ENCODE measurements around the gene NCS1.

NCS1 gene

DNA sequence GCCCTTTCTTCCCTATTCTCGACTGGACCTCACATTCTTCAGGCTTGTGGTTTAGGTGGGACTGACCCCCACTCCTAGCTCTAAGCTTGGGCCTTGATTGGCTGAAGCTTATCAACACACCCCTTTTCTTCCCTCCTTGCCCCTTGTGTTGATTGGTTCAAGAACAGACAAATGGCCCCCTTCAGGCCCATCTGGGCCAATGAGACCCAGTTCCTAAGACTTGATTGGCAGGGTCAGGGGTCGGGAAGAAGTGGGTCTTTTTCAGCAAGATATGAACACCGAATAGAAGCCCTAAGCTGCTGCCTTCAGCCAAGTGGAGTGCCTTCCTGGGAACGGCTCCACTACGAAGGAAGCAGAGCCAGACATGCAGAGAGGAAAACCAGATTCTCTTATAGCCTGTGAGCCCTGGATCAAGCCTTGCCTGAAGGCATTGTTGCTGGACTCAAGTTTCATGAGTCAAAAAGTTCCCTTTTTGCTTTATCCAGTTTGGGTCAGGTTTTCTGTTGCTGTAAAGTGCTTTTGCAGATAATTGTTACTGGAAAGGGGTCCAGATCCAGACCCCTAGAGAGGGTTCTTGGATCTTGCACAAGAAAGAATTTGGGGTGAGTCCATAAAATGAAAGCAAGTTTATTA lies 22.4 kb upstream of the NCS1 start:
- Histone ChIP-seq H3K9ac (no peak overlapping the region), H3K27me3 (ENCODE audit: control insufficient read depth, insufficient read depth, low read length) (no peaks in the 10 kb centered on the region), H3K4me3 (ENCODE audit: low read depth, low read length) (no peak overlapping the region), H3K9me3 (ENCODE audit: control insufficient read depth, low read length) (no peaks in the 10 kb centered on the region), H2AFZ (no peak overlapping the region), H3K4me1 (no peaks in the 10 kb centered on the region), H3K36me3 (ENCODE audit: control insufficient read depth, insufficient read depth, low read length) (no peaks in the 10 kb centered on the region), H3K79me2 (no peaks in the 10 kb centered on the region), H3K27ac (no peak overlapping the region), H3K4me2 (ENCODE audit: low read length) (no peak overlapping the region)
- TF ChIP-seq, protein P1, sequence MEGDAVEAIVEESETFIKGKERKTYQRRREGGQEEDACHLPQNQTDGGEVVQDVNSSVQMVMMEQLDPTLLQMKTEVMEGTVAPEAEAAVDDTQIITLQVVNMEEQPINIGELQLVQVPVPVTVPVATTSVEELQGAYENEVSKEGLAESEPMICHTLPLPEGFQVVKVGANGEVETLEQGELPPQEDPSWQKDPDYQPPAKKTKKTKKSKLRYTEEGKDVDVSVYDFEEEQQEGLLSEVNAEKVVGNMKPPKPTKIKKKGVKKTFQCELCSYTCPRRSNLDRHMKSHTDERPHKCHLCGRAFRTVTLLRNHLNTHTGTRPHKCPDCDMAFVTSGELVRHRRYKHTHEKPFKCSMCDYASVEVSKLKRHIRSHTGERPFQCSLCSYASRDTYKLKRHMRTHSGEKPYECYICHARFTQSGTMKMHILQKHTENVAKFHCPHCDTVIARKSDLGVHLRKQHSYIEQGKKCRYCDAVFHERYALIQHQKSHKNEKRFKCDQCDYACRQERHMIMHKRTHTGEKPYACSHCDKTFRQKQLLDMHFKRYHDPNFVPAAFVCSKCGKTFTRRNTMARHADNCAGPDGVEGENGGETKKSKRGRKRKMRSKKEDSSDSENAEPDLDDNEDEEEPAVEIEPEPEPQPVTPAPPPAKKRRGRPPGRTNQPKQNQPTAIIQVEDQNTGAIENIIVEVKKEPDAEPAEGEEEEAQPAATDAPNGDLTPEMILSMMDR (IDR thresholded peaks at IDR 0.05), result no peak

DNA sequence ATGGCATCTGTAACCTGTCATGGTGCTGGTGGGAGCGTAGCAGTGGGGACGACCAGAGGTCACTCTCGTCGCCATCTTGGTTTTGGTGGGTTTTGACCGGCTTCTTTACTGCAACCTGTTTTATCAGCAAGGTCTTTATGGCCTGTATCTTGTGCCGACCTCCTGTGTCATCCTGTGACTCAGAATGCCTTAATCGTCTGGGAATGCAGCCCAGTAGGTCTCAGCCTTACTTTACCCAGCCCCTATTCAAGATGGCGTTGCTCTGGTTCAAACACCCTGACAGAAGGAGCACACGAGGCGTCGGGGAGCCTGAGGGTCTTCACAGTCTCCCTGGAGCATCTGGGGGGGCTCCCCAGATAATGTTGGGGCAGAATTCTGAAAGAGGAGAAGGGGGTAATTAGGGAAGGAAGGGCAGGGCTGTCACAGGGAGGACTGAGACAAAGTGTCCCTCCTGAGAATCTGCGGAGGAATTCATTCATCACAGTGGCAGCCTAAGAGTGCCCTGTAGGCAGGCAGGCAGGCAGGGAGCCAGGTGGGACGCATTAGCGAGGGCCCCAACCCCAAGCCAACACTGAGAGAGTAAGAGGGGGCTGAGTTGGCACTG lies 21.3 kb upstream of the NCS1 start:
- H3K36me3 ChIP-seq (ENCODE audit: control insufficient read depth, insufficient read depth, low read length), result no peaks in the 10 kb centered on the region
- H3K27me3 ChIP-seq (ENCODE audit: control insufficient read depth, insufficient read depth, low read length), result no peaks in the 10 kb centered on the region
- H3K9me3 ChIP-seq (ENCODE audit: control insufficient read depth, low read length), result no peaks in the 10 kb centered on the region
- no peak overlapping the region for H3K4me2 ChIP-seq (ENCODE audit: low read length)
- no peak overlapping the region for H3K27ac ChIP-seq
- no peak overlapping the region for H2AFZ ChIP-seq
- no peaks in the 10 kb centered on the region for H3K79me2 ChIP-seq
- H3K9ac ChIP-seq, result no peak overlapping the region
- TF ChIP-seq, protein P1 (IDR thresholded peaks at IDR 0.05), result no peak
- H3K4me3 ChIP-seq (ENCODE audit: low read depth, low read length), result no peak overlapping the region
- no peaks in the 10 kb centered on the region for H3K4me1 ChIP-seq

DNA sequence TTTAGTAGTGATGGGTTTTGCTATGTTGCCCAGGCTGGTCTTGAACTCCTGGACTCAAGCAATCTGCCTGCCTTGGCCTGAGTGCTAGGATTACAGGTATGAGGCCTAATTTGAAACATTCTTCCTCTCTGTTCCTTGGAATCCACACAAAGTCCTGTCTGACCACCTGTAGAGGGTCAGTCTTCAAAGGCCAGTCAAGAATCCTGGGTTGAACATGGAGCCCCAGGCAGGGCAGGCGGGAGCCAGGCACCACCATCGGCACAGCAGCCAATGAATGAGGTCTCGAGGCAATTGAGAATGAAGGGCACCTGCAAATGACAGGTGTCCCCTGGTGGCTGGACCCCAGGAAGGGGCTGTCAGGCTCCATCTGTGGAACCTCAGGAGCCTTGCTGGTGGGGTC lies 17.4 kb upstream of the NCS1 start:
- TF ChIP-seq, protein P1 (IDR thresholded peaks at IDR 0.05), result no peak
- no peak overlapping the region for H2AFZ ChIP-seq
- H3K79me2 ChIP-seq, result no peaks in the 10 kb centered on the region
- H3K4me3 ChIP-seq (ENCODE audit: low read depth, low read length), result no peak overlapping the region
- H3K4me2 ChIP-seq (ENCODE audit: low read length), result no peak overlapping the region
- H3K27ac ChIP-seq, result no peak overlapping the region
- H3K9ac ChIP-seq, result no peak overlapping the region
- no peaks in the 10 kb centered on the region for H3K27me3 ChIP-seq (ENCODE audit: control insufficient read depth, insufficient read depth, low read length)
- no peaks in the 10 kb centered on the region for H3K36me3 ChIP-seq (ENCODE audit: control insufficient read depth, insufficient read depth, low read length)
- H3K9me3 ChIP-seq (ENCODE audit: control insufficient read depth, low read length), result no peaks in the 10 kb centered on the region
- H3K4me1 ChIP-seq, result no peaks in the 10 kb centered on the region

DNA sequence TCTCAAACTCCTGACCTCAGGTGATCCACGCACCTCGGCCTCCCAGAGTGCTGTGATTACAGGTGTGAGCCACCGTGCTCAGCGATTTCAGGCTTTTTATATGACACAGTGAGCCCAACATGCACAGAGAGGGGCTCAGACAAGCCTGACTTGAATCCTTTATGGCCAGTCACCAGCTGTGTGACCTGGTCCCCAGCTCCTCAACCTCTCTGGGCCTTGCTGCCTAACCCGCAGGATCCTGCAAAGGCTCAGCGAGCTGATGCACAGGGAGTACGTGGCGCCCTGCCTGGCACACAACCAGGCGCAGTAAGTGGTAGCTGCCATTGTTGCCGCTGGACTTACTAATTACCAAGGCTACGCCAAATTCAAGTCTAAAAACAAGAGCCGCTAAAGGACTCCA lies 16.6 kb upstream of the NCS1 start:
- H3K4me3 ChIP-seq (ENCODE audit: low read depth, low read length), result no peak overlapping the region
- no peak overlapping the region for H3K9ac ChIP-seq
- H3K9me3 ChIP-seq (ENCODE audit: control insufficient read depth, low read length), result no peaks in the 10 kb centered on the region
- H3K27me3 ChIP-seq (ENCODE audit: control insufficient read depth, insufficient read depth, low read length), result no peaks in the 10 kb centered on the region
- no peaks in the 10 kb centered on the region for H3K4me1 ChIP-seq
- no peaks in the 10 kb centered on the region for H3K79me2 ChIP-seq
- no peak overlapping the region for H2AFZ ChIP-seq
- no peak overlapping the region for H3K27ac ChIP-seq
- TF ChIP-seq, protein P1 (IDR thresholded peaks at IDR 0.05), result no peak
- no peaks in the 10 kb centered on the region for H3K36me3 ChIP-seq (ENCODE audit: control insufficient read depth, insufficient read depth, low read length)
- H3K4me2 ChIP-seq (ENCODE audit: low read length), result no peak overlapping the region

DNA sequence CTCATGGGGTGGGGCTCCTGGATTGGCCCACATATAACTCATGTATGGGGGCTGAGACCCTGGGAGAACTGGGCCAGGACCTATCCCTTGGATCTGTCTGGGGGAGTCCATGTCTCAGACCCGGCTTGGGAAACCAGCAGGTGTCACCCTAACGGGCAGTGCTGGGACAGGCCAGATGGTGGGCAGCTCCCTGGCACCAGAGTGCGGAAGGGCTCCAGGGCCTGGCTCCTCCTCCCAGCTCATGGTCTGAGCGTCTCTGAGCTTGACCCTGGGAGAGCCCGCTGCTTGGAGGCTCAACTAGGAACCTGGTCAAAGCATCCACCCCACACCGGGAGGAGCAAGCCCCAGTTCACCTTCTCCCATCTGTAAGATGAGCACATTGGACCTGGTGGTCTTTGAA lies 15.5 kb upstream of the NCS1 start:
- Histone ChIP-seq H3K27me3 (ENCODE audit: control insufficient read depth, insufficient read depth, low read length) (no peaks in the 10 kb centered on the region), H2AFZ (no peak overlapping the region), H3K4me2 (ENCODE audit: low read length) (no peak overlapping the region), H3K36me3 (ENCODE audit: control insufficient read depth, insufficient read depth, low read length) (no peaks in the 10 kb centered on the region), H3K4me3 (ENCODE audit: low read depth, low read length) (no peak overlapping the region), H3K9ac (no peak overlapping the region), H3K27ac (no peak overlapping the region), H3K9me3 (ENCODE audit: control insufficient read depth, low read length) (no peaks in the 10 kb centered on the region), H3K4me1 (no peaks in the 10 kb centered on the region), H3K79me2 (no peaks in the 10 kb centered on the region)
- TF ChIP-seq, protein P1 (IDR thresholded peaks at IDR 0.05), result peak; percentile 12

Measured in parathyroid adenoma (tissue), 2 donors.